Hepatic stellate cell (primary cell): Measurements from ENCODE around the gene RHOF.
A peak's percentile ranks its signal among the peaks of the same experiment; 100 is the strongest.

Experiments
- DNase-seq: peaks from one replicate; pipeline ENCODE4 v3.0.0; 2011; ENCODE audit warnings: low spot score

RHOF gene

DNA sequence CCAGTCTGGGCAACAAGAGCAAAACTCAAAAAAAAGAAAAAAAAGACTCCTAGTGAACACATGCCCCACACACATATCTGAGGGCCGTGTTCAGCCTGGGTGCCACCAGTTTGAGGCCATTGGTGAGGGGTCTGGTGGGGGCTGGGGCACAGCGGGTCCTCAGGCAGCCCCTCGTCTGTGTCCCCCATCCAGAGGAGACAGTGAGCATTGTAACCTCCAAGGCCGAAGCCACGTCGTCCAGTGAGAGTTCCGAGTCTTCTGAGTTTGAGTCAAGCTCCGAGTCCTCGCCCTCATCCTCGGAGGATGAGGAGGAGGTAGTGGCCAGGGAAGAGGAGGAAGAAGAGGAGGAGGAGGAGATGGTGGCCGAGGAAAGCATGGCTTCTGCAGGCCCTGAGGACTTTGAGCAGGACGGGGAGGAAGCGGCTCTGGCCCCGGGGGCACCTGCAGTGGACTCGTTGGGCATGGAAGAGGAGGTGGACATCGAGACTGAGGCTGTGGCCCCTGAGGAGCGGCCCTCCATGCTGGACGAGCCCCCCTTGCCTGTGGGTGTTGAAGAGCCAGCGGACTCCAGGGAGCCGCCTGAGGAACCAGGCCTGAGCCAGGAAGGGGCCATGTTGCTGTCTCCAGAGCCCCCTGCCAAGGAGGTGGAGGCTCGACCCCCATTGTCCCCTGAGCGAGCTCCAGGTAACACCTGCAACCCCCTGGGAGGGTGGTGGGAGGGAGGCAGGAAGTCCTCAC lies 25.9 kb upstream of the RHOF start:
- no peak for DNase-seq

DNA sequence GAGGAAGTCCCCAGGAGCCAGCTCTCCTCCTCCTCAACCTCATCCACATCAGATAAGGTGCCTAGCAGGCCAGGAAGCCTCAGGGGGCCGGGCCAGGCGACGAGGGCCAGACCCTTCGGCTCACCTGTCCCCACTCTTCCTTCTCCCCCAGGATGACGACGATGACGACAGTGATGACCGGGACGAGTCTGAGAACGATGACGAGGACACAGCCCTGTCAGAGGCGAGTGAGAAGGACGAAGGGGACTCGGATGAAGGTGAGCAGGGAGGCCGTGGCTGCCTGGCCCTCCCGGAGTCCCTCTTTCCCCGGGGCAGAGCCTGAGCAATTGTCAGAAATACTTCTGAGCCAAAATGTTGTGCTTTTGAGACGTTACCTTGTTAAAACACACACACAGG lies 24.2 kb upstream of the RHOF start:
- no peak for DNase-seq

DNA sequence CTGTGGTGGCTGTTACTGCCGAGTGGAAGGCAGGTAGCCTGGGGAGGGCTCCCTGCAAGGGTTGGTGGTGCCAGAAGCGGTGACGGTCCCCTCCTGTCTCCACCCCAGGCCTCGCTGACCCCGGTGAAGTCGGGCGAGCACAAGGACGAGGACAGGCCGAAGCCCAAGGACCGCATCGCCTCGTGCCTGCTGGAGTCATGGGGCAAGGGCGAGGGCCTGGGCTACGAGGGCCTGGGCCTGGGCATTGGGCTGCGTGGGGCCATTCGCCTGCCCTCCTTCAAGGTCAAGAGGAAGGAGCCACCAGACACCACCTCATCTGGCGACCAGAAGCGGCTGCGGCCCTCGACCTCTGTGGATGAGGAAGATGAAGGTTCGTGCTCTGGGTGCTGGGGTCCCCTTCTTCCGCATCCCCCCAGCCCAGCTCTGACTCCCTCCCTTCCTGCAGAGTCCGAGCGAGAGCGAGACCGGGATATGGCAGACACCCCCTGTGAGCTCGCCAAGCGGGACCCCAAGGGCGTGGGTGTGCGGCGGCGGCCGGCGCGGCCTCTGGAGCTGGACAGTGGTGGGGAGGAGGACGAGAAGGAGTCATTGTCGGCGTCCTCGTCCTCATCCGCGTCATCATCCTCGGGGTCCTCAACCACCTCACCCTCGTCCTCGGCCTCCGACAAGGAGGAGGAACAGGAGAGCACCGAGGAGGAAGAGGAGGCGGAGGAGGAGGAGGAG lies 23.6 kb upstream of the RHOF start:
- DNase-seq: no peak

DNA sequence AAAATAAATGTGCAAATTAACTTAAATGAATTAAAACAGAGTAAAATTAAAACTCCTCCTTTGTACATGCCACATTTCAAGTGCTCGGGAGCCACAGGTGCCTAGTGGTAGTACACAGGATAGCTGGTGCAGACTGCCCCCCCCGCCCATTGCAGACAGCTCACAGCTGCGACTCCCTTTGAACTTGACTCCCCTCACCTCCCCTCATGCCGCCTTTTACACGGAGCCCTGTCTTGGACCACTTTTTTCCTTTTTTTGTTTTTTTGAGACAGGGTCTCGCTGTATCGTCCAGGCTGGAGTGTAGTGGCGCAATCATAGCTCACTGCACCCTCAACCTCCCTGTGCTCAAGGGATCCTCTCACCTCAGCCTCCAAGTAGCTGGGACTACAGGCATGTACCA lies 21.8 kb upstream of the RHOF start:
- no peak for DNase-seq

DNA sequence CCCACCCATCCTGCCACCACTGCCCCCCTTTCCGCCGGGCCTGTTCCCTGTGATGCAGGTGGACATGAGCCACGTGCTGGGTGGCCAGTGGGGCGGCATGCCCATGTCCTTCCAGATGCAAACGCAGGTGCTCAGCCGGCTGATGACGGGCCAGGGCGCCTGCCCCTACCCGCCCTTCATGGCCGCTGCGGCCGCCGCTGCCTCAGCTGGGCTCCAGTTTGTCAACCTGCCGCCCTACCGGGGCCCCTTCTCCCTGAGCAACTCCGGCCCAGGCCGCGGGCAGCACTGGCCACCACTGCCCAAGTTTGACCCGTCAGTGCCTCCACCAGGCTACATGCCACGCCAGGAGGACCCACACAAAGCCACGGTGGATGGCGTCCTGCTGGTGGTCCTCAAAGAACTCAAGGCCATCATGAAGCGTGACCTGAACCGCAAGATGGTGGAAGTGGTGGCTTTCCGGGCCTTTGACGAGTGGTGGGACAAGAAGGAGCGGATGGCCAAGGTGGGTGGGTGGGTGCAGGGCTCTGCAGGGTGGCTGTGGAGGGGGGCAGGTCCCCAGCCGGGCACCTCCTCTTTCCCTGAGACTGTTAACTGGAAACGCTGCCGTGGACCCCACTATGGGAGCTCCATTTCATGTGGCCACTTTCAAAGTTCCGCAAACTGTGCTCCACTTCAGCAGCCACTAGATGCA lies 21.1 kb upstream of the RHOF start:
- DNase-seq: no peak

DNA sequence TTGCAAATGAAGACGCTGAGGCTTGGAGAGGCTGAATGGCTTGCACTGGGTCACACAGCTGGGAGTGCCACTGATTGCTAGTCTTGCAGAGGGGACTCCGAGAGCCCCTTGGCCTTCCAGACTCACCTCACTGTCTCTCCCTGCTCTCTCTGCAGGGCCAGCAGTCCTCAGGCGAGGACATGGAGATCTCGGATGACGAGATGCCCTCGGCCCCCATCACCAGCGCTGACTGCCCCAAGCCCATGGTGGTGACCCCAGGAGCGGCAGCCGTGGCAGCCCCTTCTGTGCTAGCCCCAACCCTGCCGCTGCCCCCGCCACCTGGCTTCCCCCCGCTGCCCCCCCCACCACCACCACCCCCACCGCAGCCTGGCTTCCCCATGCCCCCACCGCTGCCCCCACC lies 20.5 kb upstream of the RHOF start:
- no peak for DNase-seq

DNA sequence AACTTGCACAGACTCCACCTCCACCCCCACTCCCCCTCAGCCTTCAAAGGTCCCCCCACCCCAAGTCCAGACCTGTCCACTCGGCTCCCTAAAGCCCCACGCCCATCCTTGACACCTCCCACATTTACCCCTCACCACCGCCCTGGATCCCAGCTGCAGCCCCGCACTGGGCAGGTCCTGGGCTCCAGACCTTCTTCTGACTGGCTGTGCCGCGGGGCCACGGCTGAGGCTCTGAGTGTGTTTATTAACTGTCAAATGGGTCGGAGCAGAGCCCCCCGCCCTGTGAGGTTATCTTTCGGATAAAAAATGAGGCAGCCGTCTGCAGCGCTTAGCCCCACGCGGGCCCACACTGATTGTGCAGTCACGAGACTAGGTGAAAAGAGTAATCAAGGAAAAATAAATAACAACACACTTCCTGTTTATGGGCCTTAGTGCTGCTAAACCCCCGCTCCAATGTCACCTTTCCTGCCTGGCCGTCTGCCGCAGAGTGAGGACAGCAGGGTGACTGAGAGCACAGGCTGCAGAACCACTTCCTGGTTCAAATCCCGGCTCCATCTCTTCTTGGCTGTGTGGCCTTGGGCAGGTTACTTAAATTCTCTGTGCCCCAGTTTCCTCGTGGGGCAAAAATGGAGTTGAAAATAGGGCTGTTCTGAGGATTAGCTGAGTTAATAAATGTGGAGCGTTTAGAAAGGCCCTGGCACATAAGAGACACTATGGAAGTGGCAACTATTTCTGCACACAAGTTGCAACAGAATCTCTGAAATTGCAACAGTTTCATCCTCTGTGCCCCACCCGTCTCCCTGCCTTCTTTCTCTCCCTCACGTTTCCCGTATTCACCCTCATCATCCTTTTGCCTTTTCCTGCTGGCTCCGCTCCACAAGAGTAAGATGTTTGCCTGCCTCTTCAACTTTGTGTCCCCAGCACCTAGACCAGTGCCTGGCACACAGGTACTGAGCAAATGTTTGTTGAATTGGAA lies 19.7 kb upstream of the RHOF start:
- DNase-seq: no peak

DNA sequence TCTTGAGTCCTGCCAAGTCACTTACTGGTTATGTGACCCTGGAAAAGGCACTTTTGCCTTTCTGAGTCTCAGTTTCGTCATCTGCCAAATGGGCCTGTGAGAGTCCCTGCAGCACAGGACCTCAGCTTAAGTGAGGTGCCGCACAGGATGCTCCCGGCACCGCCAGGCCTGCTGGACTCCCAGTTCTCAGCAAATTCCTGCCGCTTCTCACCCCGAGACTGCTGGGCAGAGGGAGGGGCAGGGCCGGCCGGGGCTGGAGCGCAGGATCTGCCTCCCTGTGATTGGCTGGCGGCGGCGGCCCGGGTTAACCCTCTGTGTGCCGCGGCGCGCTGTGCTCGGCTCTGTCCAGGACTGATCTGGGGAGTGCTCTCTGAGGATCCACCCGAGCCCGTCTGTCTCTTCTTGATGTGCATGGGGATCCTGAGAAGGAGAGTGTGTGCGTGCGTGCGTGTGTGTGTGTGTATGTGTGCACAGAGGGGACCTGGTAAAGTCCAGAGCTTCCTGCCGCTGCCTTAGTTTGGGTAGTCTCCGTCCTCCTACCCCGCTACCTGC lies 18.9 kb upstream of the RHOF start:
- DNase-seq: peak; percentile 98

DNA sequence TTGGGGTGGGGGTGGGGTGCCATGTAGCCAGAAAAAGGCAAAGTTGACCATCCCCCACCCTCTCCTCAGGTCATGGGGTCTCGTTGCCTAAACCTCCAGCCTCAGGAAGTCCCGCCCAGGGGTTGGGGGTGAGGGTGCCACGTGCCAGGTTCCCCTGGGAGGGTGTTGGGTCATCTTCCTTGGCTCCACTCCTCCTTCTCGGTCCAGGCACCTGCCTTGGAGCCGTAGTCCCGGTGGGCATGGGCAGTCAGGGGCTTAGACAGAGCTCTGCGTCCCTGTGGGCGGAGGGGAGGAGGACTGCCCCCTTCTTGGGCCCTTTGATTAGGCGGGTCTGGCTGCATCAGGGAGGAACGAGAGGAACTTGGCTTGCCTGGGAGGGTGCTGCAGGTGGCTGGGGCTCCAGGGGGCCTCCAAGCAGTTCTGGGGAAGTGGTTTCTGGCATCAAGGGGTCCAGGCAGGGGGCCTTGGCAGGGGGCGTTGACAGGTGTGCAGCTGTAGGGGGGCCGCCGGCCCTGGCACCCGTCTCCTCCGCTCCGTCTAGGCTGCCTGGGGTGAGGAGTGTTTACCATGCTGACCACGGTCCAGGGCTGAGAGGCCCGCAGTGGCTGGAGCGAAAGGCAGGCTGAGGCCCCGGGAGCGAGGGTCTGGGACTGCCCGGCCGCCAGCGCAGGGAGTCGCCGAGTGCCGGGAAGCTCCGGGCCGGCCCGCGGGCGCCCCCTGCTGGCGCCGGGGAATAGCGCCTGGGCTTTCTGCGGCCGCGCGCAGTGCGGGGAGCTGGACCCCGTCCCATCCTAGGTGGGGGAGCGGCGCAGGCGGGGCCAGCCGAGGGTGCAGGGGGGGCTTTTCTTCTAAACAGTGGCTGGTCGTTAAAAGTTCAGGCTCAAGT lies 18.2 kb upstream of the RHOF start:
- peak; percentile 88 for DNase-seq

DNA sequence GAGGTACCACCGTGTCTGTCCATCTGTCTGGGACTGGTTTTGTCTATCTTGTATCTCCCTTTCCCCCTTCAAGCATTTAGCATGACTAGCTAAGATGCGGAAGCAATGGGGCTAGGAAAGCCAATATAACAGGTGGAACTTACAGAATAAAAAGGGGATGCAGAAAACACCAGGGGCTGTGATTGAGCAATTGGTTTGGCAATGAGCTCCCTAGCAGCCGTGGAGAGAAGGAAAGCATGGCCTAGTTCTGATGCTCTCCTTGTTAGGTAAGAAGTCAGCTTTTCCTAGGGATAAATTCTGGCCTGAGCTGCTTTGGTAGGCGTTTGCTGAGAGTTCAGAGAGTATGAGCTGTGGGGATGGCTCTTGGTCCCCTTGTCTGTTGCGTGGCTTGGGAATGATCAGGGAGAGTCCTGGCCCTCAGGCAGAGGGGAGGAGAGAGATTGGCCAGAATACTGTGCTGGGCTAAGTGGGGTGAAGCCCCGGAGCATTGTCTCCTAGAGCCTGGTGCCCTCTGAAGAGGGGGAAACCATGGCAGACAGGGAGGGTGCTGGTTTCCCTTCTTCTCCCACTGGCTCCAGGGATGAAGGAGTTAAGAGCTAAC lies 17.4 kb upstream of the RHOF start:
- no peak for DNase-seq

DNA sequence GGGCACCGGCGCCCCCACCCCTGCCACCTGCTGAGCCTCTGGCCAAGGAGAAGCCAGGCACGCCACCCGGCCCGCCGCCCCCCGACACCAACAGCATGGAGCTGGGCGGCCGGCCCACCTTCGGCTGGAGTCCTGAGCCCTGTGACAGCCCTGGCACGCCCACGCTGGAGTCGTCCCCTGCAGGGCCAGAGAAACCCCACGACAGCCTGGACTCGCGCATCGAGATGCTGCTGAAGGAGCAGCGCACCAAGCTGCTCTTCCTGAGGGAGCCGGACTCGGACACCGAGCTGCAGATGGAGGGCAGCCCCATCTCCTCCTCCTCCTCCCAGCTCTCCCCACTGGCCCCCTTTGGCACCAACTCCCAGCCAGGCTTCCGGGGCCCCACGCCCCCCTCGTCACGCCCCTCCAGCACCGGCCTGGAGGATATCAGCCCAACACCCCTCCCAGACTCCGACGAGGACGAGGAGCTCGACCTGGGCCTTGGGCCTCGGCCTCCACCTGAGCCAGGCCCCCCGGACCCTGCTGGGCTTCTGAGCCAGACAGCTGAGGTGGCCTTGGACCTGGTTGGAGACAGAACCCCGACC lies 16.8 kb upstream of the RHOF start:
- no peak for DNase-seq

DNA sequence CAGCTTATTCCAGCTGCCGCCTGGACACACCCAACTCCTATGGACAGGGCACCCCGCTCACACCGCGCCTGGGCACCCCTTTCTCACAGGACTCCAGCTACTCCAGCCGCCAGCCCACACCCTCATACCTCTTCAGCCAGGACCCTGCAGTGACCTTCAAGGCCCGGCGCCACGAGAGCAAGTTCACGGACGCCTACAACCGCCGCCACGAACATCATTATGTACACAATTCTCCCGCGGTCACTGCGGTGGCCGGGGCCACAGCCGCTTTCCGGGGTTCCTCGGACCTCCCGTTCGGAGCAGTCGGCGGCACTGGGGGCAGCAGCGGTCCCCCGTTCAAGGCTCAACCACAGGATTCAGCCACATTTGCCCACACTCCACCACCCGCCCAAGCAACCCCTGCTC lies 16.2 kb upstream of the RHOF start:
- DNase-seq: no peak

DNA sequence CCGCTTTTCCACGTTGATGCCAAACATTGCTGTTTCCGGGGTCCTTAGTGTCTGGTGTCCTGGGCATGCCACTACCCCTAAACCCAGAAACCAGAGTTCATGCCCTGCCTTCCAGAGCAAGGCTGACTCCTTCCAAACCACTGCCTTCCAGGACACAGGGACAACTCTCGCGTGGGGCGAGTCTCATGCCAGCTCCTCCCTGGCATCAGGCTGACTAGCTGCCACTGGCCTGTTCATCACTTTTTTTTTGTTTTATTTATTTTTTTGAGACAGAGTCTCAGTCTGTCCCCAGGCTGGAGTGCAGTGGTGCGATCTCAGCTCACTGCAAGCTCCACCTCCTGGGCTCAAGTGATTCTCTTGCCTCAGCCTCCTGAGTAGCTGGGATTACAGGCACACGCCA lies 15.1 kb upstream of the RHOF start:
- no peak for DNase-seq

DNA sequence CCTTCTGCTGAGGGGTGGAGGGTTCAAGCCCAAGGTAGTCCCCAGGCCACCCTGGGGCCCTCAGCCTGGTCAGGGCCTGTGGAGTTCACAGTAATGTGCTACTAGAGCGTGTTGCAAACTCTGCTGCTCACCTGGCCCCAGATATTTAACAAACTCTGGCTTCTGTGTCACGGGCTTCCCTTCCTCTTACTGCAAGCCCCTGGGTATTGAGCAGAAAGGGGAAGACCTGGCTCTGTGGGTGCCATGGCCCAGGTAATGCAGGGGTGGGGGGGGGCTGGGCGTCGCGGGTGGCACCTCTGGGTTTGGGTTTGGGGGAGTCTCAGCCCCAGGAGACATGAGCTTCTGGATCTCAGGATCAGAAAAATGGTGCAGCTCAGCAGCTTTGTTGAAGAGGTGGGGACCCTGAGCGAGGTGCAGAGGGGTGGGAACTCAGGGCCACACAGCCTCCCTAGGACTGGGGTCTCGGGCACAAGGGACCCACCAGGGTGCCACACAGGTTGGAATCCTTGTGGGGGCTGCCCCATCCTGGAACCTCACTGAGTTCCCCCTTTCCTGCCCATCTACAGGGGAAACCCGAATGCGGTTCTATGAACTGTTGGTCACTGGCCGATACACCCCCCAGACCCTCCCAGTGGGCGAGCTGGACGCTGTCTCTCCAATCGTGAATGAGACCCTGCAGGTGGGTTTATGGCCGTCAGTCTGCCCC lies 14.3 kb upstream of the RHOF start:
- no peak for DNase-seq

DNA sequence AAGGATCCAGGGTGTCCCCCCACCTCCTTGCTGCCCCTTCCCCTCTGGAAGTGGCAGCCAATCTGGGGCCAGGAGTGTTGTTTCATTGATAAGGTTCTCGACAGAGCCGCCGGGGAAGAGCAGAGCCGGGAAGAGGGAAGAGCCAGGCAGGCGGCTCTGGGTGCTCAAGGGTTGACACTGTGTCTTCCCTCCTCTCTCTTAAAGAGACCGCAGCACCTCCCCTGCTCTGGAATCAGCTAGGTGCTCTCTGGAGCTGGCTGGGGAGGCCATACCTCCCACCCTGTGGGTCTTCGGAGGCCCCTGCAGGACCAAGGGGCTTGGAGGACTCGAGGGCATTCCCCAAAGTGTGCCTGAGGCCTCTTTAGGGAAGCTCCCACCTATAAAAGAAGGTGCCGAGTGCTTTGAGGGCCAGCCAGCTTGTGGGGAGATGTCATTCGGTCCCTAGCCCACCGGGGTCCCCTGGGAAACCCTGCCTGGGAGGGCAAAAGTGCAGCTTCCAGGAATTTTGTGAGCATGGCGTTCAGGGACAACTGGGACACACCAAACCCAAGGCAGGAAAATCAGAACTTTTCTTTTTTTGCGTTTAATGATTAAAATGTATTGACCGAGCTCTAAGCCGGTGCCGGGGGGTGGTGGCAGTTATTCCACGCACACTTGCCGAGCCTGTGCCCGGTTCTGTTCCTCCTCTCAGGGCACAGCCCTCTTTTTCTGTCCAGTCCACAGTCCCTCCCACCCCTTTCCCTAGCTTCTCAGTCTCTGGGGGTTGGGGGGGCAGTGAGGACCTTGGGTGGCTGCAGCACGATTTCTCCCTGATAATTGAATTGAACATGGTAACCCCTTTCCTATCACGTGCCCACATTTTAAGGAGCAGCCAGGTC lies 13.3 kb upstream of the RHOF start:
- DNase-seq: no peak

DNA sequence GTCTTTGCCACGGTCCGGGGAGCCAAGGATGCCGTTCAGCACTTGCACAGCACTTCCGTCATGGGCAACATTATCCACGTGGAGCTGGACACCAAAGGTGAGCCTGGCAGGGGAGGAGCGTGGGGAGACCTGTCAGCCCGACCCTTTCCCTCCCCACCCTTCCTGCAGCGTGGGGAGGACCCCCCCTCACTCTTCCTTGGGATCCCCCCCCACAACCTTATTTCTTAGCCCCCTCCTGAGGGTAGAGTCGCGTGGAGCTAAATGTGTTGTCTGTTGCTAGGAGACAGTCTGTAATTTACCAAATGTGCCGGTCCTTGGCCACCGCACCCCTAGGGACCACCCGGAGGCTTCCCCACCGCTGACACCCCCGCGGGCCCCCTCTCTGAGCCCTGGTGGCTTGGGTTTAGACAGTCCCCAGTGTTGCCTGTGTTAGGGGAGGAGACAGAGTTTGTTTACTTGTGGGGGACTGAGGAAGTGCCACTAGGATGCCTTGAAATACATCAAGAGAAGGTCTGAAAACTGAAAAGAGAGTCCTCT lies 12.6 kb upstream of the RHOF start:
- no peak for DNase-seq

DNA sequence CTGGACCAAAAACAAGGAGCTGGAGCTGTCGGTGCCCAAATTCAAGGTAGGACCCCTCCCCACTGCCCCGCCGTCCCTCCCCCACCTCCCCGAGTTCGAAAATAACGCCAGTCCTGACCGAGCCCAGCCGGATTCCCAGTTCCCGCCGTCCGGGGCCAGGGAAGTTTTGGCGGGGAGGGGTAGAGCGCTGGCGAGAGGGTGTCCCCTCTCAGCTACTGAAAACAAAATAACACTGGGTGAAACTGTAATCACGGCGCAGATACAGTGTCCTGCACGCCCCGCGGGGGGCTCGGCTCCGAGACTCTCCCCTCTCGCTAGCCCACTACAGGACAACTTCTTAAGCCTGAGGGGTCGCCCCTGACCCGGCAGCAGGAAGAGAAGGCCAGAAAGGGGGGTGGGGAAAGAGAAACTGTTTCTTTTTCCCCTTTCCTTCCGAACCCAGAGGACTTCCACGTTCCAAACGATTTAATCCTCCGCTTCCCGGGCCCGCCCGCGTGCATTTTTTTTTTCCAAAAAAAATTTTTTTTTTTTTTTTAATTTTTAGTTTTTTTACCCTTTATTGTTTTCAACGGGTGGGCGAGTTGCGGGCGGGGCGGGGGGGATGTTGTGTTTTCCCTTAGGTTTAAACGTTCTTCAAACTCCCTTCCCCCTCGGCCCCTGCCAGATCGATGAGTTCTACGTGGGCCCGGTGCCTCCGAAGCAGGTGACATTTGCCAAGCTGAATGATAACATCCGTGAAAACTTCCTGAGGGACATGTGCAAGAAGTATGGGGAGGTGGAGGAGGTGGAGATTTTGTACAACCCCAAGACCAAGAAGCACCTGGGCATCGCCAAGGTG lies 11.9 kb upstream of the RHOF start:
- DNase-seq: no peak
